ENCODE measurements around the gene ABTB2.

DNA sequence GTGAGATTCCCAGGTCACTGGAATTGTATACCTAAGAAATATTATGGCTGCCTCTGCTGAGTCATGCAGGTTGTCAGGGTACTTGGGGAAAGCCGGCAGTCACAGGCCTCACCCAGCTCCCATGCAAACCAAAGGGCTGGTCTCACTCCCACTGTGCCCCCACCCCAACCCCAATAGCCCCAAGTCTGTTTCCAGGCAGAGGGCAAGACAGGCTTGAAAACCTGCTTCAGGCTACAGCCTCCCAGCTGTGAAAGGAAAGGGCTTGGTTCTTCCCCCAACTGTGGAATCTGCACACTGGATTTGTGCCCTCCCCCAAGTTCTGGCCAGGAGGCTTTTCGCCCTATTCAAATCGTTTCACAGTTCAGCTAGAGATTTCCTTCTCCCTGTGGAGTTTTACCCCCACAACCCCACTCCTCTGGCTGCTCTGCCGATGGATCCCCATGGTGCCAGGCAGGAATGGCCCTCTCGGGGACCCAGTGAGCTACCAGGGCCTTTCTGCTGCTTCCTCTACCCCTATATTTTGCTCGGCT, 37.0 kb upstream of the ABTB2 start:
- TF ChIP-seq, protein P1, sequence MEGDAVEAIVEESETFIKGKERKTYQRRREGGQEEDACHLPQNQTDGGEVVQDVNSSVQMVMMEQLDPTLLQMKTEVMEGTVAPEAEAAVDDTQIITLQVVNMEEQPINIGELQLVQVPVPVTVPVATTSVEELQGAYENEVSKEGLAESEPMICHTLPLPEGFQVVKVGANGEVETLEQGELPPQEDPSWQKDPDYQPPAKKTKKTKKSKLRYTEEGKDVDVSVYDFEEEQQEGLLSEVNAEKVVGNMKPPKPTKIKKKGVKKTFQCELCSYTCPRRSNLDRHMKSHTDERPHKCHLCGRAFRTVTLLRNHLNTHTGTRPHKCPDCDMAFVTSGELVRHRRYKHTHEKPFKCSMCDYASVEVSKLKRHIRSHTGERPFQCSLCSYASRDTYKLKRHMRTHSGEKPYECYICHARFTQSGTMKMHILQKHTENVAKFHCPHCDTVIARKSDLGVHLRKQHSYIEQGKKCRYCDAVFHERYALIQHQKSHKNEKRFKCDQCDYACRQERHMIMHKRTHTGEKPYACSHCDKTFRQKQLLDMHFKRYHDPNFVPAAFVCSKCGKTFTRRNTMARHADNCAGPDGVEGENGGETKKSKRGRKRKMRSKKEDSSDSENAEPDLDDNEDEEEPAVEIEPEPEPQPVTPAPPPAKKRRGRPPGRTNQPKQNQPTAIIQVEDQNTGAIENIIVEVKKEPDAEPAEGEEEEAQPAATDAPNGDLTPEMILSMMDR (IDR thresholded peaks at IDR 0.05): no peak
- no peak for TF ChIP-seq POLR2A (IDR thresholded peaks at IDR 0.05)

All from esophagus squamous epithelium (tissue), 4 donors.